ENCODE data around the gene SLC39A5.
"Not testable (repeated sequence)": the region's sequence is repeated elsewhere in the genome, so short reads cannot be mapped to it uniquely, and the experiment has no call there.

The SLC39A5 gene

GRCh38 chr12:56244494-56244893 lies 14.6 kb downstream of the SLC39A5 start:
- DNase-seq (ENCODE audit: low spot score) = no peak

- no peak for DNase-seq (ENCODE audit: low spot score)
Observed at GRCh38 chr12:56247923-56248322, 18.1 kb downstream of the SLC39A5 start.

- no peak for DNase-seq (ENCODE audit: low spot score)
Observed at GRCh38 chr12:56248711-56249110, 18.9 kb downstream of the SLC39A5 start.

- DNase-seq (ENCODE audit: low spot score) = no peak
Observed at GRCh38 chr12:56252649-56253048, 22.8 kb downstream of the SLC39A5 start.

- no peak for DNase-seq (ENCODE audit: low spot score)
Observed at GRCh38 chr12:56253091-56253490, 23.2 kb downstream of the SLC39A5 start.

- no peak for DNase-seq (ENCODE audit: low spot score)
Observed at GRCh38 chr12:56255671-56256070, 25.8 kb downstream of the SLC39A5 start.

- peak; percentile 50 for DNase-seq (ENCODE audit: low spot score)
Observed at GRCh38 chr12:56256326-56256960, 26.6 kb downstream of the SLC39A5 start.

- no peak for DNase-seq (ENCODE audit: low spot score)
Observed at GRCh38 chr12:56257071-56257470, 27.2 kb downstream of the SLC39A5 start.

GRCh38 chr12:56257491-56258067 lies 27.7 kb downstream of the SLC39A5 start:
- DNase-seq (ENCODE audit: low spot score) = peak; percentile 38

GRCh38 chr12:56258068-56258819 lies 28.4 kb downstream of the SLC39A5 start, which contains the start of gene ANKRD52:
TSS of gene ANKRD52 (minus strand) at chr12:56258384. CDS start at chr12:56258269, 115 bp downstream.
- peak; percentile 91 for DNase-seq (ENCODE audit: low spot score)

GRCh38 chr12:56258820-56259183 lies 29.0 kb downstream of the SLC39A5 start:
- no peak for DNase-seq (ENCODE audit: low spot score)

- no peak for DNase-seq (ENCODE audit: low spot score)
Observed at GRCh38 chr12:56260380-56260779, 30.5 kb downstream of the SLC39A5 start.

- no peak for DNase-seq (ENCODE audit: low spot score)
Observed at GRCh38 chr12:56260921-56261320, 31.1 kb downstream of the SLC39A5 start.

GRCh38 chr12:56261503-56262232 lies 31.8 kb downstream of the SLC39A5 start:
- DNase-seq (ENCODE audit: low spot score) = peak; percentile 90

GRCh38 chr12:56262955-56263354 lies 33.1 kb downstream of the SLC39A5 start:
- not testable (repeated sequence) for DNase-seq (ENCODE audit: low spot score)

GRCh38 chr12:56266068-56266692 lies 36.3 kb downstream of the SLC39A5 start:
- not testable (repeated sequence) for DNase-seq (ENCODE audit: low spot score)

GRCh38 chr12:56266693-56267442 lies 37.0 kb downstream of the SLC39A5 start, which contains the start of gene COQ10A:
TSS of gene COQ10A (plus strand) at chr12:56266942. CDS start at chr12:56267119, 177 bp downstream.
- peak; percentile 94 for DNase-seq (ENCODE audit: low spot score)

- no peak for DNase-seq (ENCODE audit: low spot score)
Observed at GRCh38 chr12:56267443-56268071, 37.7 kb downstream of the SLC39A5 start.

GRCh38 chr12:56271031-56271430 lies 41.2 kb downstream of the SLC39A5 start:
- DNase-seq (ENCODE audit: low spot score) = peak; percentile 62

- DNase-seq (ENCODE audit: low spot score) = not testable (repeated sequence)
Observed at GRCh38 chr12:56272468-56272867, 42.6 kb downstream of the SLC39A5 start.

- no peak for DNase-seq (ENCODE audit: low spot score)
Observed at GRCh38 chr12:56274299-56274698, 44.4 kb downstream of the SLC39A5 start.

Measured in AG08395 (cell line).